ENCODE data around the gene PRKCD.

Gene PRKCD

DNA sequence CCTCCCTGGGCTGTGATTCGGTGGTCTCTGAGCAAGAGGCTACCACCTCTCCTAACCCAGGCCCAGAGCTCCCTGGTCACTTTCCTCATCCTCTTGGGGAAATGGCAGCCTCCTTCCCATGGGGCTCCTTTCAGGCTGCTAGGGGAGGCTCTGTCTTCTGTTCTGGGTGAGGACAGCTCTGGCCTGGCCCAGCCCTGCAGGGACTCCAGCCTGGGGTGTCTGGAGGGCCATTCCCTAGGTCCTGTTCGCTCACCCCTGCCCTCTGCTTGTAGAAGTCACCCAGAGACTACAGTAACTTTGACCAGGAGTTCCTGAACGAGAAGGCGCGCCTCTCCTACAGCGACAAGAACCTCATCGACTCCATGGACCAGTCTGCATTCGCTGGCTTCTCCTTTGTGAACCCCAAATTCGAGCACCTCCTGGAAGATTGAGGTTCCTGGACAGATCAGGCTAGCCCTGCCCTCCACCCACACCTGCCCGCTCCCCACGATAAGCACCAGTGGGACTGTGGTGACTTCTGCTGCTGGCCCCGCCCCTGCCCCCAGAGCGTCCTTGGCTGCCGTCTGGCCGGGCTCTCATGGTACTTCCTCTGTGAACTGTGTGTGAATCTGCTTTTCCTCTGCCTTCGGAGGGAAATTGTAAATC is 30.9 kb downstream of the PRKCD start:
- peak overlapping the region; percentile 65 for H3K27ac Mint-ChIP-seq
- H3K36me3 Mint-ChIP-seq = peaks cover 35 to 49% of the 10 kb centered on the region in 2 donors
- DNase-seq (no peak), ATAC-seq (replicated peaks) (no peak)
- H3K4me1 Mint-ChIP-seq = peaks cover 22 to 24% of the 10 kb centered on the region in 2 donors
- H3K4me3 Mint-ChIP-seq = no peak overlapping the region
- no peaks in the 10 kb centered on the region for H3K27me3 Mint-ChIP-seq
- no peaks in the 10 kb centered on the region for H3K9me3 Mint-ChIP-seq

DNA sequence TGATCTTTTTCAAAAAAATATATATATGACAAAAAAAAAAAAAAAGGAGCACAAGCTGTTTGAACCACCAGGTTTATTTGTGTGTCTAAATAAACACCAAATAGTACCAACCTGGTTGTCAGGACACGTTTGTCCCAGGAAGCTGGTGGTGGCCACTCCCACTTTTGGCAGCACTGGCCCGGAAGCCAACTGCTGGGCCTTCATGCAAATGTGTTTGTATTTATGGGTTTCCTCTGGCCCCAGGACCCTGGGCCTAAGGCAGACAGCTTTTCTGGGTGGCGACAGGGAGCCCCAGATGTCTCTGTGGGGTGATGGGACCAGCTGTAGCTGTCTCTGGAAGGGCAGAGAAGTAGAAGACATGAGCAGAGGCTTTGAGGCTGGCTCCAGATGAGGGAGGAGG is 31.6 kb downstream of the PRKCD start:
- H3K4me1 Mint-ChIP-seq = peaks cover 23 to 24% of the 10 kb centered on the region in 2 donors
- no peak for ATAC-seq (replicated peaks)
- peaks cover 32 to 43% of the 10 kb centered on the region in 2 donors for H3K36me3 Mint-ChIP-seq
- no peaks in the 10 kb centered on the region for H3K9me3 Mint-ChIP-seq
- no peaks in the 10 kb centered on the region for H3K27me3 Mint-ChIP-seq
- DNase-seq = no peak
- peak overlapping the region; percentile 86 for H3K27ac Mint-ChIP-seq
- no peak overlapping the region for H3K4me3 Mint-ChIP-seq

DNA sequence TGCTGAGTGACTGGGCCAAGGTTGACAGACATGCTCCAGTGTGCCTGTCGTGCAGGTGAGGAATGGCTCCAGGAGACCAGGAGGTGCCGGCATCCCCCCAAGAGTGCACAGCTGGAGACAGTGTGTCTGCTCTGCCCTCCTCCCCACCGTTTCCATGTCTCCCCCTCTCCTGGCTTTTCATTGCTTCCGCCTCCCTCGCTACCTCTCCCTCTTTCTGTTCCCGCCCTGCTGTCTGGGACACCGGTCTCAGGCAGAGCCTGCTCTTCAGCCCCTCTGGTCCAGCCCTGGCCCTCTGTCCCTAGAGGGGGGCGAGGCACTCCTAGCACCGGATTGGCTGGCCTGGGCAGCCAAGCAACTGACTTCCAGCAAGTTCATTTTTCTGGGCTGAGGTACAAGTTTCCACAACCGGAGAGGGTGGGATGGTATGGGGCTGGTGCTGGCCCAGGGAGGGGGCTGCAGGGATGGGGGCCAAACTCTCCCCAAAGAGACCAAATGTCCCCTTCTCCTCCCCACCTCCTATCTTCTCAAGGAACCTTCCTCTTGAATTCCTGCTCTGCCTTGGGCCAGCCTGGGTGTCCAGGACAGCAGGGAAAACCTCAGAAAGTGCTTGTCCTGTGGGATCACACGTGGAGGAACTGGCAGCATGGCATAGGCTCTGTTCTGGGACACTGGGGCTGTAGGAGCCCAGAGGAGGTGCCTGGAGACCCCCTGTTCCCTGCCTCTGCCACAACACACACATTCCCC is 32.6 kb downstream of the PRKCD start:
- ATAC-seq (replicated peaks) = no peak
- Mint-ChIP-seq H3K4me1 (peaks cover 24% of the 10 kb centered on the region in 2 donors), H3K36me3 (peaks cover 31 to 37% of the 10 kb centered on the region in 2 donors), H3K9me3 (no peaks in the 10 kb centered on the region), H3K27ac (no peak overlapping the region), H3K4me3 (no peak overlapping the region), H3K27me3 (no peaks in the 10 kb centered on the region)
- no peak for DNase-seq

DNA sequence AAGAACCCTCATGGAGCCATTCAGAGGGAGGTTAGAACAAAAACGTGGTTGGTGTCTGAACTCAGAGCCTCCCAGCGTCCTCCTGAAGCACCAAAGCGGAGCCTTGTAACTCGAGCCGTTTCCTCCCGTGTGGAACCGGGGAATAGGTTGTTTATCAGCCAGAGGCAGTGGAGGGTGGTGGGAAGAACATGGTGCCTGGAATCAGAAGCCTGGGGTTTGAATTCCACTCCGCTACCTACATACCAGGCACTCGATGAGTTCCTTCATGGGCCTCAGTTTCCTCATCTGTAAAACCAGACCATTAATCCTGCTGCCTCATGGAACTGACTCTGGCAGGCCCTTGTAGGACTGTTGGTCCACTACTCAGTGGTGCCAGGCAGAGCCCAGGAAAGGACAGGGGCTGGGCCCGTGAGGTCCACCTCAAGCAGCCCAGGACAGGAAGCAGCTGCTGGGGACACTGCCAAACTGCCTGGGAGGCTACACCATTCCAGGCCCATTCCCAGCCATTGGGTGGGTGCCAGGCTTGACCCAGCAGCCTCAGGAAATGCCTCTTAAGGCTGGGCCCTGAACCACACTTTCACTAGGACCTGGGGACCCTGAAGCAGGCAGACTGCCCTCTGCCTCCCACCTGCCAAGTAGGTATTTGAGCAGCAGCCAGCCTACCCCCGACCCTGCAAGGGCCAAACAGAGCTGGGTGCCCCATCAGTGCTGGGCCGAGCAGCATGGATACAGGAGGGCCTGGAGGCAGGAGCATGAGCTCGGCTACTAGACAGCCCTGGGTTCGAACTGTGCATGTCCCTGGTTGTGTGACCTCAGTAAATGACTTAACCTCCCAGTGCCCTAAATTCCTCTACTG is 33.4 kb downstream of the PRKCD start:
- H3K4me3 Mint-ChIP-seq = no peak overlapping the region
- H3K27me3 Mint-ChIP-seq = no peaks in the 10 kb centered on the region
- no peak for ATAC-seq (replicated peaks)
- DNase-seq = no peak
- H3K9me3 Mint-ChIP-seq = no peaks in the 10 kb centered on the region
- H3K36me3 Mint-ChIP-seq = peaks cover 29 to 37% of the 10 kb centered on the region in 2 donors
- peak overlapping the region; percentile 48 for H3K27ac Mint-ChIP-seq
- peaks cover 24% of the 10 kb centered on the region in 2 donors for H3K4me1 Mint-ChIP-seq

DNA sequence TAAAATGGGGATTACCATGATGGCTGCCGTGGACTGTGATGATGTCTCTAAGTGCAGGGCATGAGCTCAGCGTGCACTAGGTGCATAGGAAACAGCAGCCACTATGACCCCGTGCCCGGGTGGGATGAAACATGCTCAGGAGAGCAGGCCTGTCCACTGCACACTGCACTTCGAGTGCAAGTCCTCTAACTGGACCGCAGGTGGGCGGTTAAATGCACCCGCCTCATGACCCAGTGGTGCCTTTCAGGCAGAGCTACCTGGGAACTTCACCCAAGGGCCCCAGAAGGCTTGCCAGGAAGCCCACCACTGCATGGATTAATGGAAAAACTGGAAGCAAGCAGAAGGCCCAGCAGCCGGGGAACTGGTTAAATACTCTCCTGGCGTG is 34.0 kb downstream of the PRKCD start:
- H3K4me1 Mint-ChIP-seq = peaks cover 22 to 24% of the 10 kb centered on the region in 2 donors
- ATAC-seq (replicated peaks) (no peak), DNase-seq (no peak)
- peaks cover 26 to 33% of the 10 kb centered on the region in 2 donors for H3K36me3 Mint-ChIP-seq
- H3K27ac Mint-ChIP-seq = peak overlapping the region; percentile 48
- H3K27me3 Mint-ChIP-seq = no peaks in the 10 kb centered on the region
- H3K9me3 Mint-ChIP-seq = no peaks in the 10 kb centered on the region
- H3K4me3 Mint-ChIP-seq = no peak overlapping the region

DNA sequence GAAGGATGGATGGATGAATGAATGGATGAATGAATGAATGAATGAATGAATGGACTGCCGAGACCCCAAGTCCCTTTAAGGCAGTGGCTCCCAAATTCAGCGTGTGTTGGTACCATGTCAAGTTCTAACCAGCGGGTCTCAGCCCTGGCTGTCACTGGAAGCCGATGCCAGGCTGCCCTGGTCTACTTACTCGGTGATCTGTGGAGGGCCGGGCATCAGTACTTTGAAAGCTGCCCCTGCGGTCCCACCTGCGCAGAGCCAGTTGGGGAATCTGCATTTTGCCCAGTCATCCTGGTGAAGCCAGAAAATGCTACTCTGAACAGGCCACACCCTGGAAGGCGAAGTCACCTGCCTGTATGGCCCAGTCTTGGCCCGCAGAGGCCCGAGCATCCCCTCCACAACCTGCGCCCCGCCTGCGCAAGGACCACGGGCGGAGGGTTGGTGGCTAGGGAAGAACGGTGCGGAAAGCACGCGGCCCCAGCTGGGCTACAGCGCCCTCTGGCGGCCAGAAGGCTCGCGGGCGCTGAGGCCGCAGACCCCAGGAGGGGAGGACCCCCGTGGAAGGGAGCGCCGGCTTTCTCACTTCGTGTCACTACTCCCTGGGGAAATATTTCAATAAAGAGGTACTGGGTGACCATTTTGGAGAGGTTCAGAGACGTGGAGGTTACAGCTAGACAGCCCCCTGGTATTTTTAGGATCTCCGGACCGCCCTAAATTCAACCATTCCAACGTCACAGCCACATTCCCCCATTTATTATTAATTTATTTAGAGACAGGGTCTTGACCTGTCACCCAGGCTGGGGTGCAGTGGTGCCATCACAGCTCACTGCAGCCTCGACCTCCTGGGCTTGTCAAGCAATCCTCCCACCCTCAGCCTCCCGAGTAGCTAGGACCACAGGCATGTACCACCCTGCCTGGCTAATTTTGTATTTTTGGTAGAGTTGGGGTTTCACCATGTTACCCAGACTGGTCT is 34.9 kb downstream of the PRKCD start:
- H3K9me3 Mint-ChIP-seq = no peaks in the 10 kb centered on the region
- peak; percentile 49 for DNase-seq
- peak overlapping the region; percentile 42 for H3K27ac Mint-ChIP-seq
- peak overlapping the region; percentile 2 to 13 for H3K4me3 Mint-ChIP-seq
- peaks cover 20 to 24% of the 10 kb centered on the region in 2 donors for H3K4me1 Mint-ChIP-seq
- H3K27me3 Mint-ChIP-seq = no peaks in the 10 kb centered on the region
- ATAC-seq (replicated peaks) = peak; percentile 80 to 85
- H3K36me3 Mint-ChIP-seq = peaks cover 21 to 30% of the 10 kb centered on the region in 2 donors

DNA sequence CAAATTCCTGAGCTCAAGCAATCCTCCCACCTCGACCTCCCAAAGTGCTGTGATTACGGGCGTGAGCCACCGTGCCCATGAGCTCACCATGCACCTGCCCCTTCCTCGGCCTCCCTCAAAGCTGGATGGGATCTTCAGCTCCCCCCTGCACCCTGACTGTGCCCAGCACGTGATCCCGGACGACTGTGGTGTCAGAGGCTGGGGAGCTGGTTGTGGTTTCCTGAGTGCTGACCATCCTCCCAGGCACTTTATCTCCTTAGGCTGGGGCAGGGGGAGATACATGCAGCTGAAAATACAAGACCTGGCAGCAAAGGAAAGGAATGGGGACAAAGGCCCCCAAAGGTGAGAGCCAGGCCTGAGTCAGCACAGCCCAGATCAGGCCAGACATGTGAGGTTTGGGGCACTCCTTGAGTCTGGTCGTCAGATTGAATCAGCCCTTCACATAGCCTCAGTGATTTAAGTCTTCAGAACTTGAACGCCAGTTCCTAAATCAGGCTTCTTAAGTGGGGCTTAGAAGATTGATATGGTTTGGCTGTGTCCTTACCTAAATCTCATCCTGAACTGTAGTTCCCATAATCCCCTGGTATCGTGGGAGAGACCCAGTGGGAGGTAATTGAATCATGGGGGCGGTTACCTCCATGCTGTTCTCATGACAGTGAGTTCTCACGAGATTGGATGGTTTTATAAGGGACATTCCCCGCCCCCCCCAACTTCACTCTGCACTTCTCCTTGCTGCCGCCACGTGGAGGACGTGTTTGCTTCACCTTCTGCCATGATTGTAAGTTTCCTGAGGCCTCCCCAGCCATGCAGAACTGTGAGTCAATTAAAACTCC is 35.8 kb downstream of the PRKCD start:
- no peak for DNase-seq
- Mint-ChIP-seq H3K27ac (peak overlapping the region; percentile 77), H3K9me3 (no peaks in the 10 kb centered on the region), H3K4me1 (peaks cover 20 to 23% of the 10 kb centered on the region in 2 donors), H3K36me3 (peaks cover 20 to 29% of the 10 kb centered on the region in 2 donors), H3K27me3 (no peaks in the 10 kb centered on the region), H3K4me3 (peak overlapping the region in 1 of 2 donors; percentile 11)
- ATAC-seq (replicated peaks) = peak; percentile 27 to 49

DNA sequence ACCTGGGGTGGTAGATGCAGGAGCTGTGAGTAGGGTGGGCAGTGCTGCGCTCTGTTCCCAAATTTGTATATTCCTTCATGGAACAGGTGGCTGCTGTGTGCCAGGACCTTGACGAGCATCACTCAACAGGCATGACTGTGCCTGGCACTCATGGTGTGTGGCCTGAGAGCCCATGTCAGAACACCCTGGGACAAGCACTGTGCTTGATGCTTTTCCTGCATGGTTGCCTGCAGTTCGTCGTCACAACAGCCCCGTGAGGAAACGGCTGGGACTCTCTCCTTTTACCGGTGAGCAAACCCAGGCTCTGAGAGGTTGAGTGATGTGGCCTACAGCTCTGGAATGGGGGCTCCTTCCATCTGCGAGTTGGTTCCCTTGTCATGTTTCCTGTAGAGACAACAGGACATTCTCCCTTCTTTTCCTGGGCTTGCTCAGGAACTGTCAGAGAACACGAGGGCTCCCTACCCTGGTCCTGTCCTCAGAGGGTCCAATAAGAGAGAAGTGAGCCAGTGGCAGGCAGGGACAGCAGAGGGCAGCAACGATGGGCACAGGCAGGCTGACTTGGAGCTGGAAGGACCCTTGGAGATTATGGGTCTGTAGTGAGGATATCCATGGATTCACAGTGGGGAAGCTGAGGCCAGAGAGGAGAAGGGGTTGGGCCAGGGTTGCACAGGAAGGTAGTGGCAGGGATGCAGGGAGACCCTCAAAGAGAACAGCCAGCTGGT is 37.4 kb downstream of the PRKCD start:
- no peak for ATAC-seq (replicated peaks)
- Mint-ChIP-seq H3K36me3 (peaks cover 6 to 16% of the 10 kb centered on the region in 2 donors), H3K4me3 (no peak overlapping the region), H3K4me1 (peaks cover 13 to 16% of the 10 kb centered on the region in 2 donors), H3K9me3 (no peaks in the 10 kb centered on the region), H3K27ac (no peak overlapping the region), H3K27me3 (no peaks in the 10 kb centered on the region)
- no peak for DNase-seq

DNA sequence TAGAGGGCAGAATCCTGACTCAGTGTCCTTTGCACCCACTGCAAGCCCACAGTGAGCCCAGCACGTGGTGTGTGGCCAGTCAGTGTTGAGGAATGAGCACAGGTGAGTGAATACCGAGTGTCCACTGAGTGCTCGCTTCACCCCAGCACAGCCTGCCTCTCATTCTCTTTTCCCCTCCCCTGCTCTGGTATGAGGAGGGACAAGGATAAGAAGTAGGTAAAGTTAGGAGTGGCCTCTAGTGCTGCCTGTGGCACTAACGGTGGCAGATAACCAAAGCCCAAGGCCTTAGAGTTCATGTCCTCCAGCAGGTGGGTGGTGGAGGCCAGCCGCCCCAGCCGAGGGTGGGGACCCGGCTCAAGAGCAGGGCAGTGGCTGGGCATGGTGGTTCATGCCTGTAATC is 38.0 kb downstream of the PRKCD start:
- peaks cover 13 to 16% of the 10 kb centered on the region in 2 donors for H3K4me1 Mint-ChIP-seq
- H3K36me3 Mint-ChIP-seq = peaks cover 1 to 10% of the 10 kb centered on the region in 2 donors
- H3K27ac Mint-ChIP-seq = no peak overlapping the region
- DNase-seq (no peak), ATAC-seq (replicated peaks) (no peak)
- no peaks in the 10 kb centered on the region for H3K27me3 Mint-ChIP-seq
- no peak overlapping the region for H3K4me3 Mint-ChIP-seq
- no peaks in the 10 kb centered on the region for H3K9me3 Mint-ChIP-seq

DNA sequence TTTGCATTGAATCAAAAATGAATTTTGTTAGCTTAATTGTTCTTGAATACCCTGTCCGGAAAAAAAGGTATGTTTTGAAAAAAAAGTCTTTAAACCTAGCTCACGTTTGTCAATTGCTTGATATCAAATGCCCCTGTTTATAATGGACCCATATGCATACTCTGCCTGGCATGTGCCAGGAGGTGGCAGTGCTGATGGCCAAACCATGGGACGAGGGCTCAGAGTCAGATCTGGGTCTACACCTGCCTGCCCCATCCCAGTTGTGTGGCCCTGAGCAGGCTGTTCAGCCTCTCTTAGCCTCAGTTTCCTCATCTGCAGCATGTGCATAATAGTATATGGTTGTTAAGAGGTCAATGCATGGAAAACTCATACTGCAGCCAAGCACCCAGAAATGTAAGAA is 38.8 kb downstream of the PRKCD start:
- DNase-seq = no peak
- Mint-ChIP-seq H3K4me3 (no peak overlapping the region), H3K36me3 (peaks cover 6 to 13% of the 10 kb centered on the region in 2 donors), H3K27me3 (no peaks in the 10 kb centered on the region), H3K27ac (peak overlapping the region; percentile 3), H3K9me3 (no peaks in the 10 kb centered on the region), H3K4me1 (peaks cover 13 to 16% of the 10 kb centered on the region in 2 donors)
- no peak for ATAC-seq (replicated peaks)

DNA sequence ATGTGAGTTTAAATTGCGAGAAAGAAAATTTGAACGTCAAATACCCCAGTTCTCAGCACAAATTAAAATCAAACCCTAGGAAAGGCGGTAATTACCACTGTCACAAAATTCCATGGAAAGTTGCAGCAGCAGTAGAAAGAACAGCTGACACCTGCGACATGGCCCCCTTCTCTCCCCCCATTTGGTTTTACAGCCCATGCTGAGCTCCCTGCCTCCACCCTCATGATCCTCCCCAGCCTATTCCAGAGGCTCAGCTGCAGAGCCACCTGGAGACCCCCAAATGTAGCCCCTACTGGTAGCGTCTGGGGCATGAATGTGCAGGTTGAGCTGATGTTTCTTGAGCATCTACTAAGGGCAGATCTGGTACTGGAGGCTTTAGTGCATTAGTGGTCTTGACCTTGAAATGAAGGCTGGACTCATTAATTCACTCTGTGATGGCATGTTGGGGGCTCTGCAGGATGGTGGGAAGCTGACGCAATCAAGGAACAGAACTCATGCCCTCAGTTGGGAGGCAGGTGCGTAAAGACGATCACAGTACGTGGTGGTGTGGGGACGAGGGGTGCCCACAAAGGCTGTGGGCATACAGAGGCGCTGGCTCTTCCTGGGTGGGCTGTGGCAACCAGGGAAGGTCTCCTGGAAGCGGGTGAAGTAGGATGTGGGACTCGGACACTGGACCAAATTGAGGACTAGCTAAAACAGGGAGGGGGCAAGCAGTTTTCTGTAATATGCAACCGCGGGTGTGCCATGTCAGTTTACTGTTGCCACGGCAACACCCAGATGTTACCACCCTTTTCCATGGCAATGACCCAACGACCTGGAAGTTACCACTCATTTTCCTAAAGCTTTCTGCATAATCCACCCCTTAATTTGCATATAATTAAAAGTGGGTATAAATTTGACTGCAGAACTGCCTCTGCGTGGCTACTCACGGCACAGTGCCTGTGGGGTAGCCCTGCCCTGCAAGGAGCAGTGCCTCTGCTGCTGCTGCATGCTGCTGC is 39.8 kb downstream of the PRKCD start:
- H3K4me1 Mint-ChIP-seq = peaks cover 4 to 10% of the 10 kb centered on the region in 2 donors
- H3K27ac Mint-ChIP-seq = no peak overlapping the region
- no peak for ATAC-seq (replicated peaks)
- no peak overlapping the region for H3K4me3 Mint-ChIP-seq
- peaks cover 6 to 7% of the 10 kb centered on the region in 2 donors for H3K36me3 Mint-ChIP-seq
- DNase-seq = no peak
- no peaks in the 10 kb centered on the region for H3K9me3 Mint-ChIP-seq
- no peaks in the 10 kb centered on the region for H3K27me3 Mint-ChIP-seq
